BE2C (cell line): Measurements from ENCODE around the gene VPS13D.

Experiments
- DNase-seq: peaks from one replicate; pipeline ENCODE4 v3.0.0-alpha.2; 2020
- H3K27me3 ChIP-seq: fragments of 250-450 bp; sonication (Bioruptor Pico); 2 replicates; pipeline ENCODE4 v1.5.1; 2020; ENCODE audit warnings: mild to moderate bottlenecking
- H3K36me3 ChIP-seq: fragments of 250-450 bp; sonication (Bioruptor Pico); 2 replicates; pipeline ENCODE4 v1.5.1; 2020; ENCODE audit warnings: mild to moderate bottlenecking
- H3K4me1 ChIP-seq: fragments of 250-450 bp; sonication (Bioruptor Pico); 2 replicates; pipeline ENCODE4 v1.5.1; 2020
- H3K4me3 ChIP-seq: 2 replicates; pipeline ENCODE4 v1.5.1; 2011; ENCODE audit warnings: low read depth, low read length
- H3K9me3 ChIP-seq: fragments of 250-450 bp; sonication (Bioruptor Pico); 2 replicates; pipeline ENCODE4 v1.5.1; 2020
- TF ChIP-seq, protein P1 (sequence below): IDR thresholded peaks from 2 replicates; pipeline ENCODE4 v1.5.1; 2012; ENCODE audit warnings: mild to moderate bottlenecking, low read depth, low read length

VPS13D gene

DNA sequence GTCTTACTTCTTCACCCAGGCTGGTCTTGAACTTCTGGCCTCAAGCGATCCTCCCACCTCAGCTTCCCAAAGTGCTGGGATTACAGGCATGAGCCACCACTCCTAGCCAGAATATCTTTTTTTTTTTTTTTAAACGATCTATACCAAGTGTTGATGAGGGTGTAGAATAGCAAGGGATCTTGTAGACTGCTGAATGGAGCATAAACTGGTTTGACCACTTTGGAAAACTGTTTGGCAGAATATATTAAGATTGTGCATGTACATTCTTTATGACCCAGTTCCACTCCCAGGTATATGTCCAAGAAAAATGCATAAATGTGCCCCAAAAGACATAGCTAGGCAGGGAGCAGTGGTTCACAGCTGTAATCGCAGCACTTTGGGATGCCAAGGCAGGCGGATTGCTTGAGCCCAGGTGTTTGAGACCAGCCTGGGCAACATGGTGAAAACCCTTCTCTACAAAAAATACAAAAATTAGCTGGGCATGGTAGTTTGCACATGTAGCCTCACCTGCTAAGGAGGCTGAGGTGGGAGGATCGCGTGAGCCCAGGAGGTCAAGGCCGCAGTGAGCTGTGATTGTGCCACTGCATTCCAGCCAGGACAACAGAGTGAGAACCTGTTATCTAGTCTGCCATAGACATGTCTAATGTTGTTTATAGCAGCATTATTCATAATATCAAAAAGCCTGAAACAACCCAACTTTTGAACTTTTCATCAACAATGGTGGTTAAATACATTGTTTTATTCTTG lies 184.0 kb downstream of the VPS13D start:
- H3K9me3 ChIP-seq = no peaks in the 10 kb centered on the region
- no peaks in the 10 kb centered on the region for H3K27me3 ChIP-seq
- no peak overlapping the region for H3K4me3 ChIP-seq
- H3K4me1 ChIP-seq = no peaks in the 10 kb centered on the region
- TF ChIP-seq, protein P1, sequence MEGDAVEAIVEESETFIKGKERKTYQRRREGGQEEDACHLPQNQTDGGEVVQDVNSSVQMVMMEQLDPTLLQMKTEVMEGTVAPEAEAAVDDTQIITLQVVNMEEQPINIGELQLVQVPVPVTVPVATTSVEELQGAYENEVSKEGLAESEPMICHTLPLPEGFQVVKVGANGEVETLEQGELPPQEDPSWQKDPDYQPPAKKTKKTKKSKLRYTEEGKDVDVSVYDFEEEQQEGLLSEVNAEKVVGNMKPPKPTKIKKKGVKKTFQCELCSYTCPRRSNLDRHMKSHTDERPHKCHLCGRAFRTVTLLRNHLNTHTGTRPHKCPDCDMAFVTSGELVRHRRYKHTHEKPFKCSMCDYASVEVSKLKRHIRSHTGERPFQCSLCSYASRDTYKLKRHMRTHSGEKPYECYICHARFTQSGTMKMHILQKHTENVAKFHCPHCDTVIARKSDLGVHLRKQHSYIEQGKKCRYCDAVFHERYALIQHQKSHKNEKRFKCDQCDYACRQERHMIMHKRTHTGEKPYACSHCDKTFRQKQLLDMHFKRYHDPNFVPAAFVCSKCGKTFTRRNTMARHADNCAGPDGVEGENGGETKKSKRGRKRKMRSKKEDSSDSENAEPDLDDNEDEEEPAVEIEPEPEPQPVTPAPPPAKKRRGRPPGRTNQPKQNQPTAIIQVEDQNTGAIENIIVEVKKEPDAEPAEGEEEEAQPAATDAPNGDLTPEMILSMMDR = no peak
- H3K36me3 ChIP-seq = no peaks in the 10 kb centered on the region
- no peak for DNase-seq

DNA sequence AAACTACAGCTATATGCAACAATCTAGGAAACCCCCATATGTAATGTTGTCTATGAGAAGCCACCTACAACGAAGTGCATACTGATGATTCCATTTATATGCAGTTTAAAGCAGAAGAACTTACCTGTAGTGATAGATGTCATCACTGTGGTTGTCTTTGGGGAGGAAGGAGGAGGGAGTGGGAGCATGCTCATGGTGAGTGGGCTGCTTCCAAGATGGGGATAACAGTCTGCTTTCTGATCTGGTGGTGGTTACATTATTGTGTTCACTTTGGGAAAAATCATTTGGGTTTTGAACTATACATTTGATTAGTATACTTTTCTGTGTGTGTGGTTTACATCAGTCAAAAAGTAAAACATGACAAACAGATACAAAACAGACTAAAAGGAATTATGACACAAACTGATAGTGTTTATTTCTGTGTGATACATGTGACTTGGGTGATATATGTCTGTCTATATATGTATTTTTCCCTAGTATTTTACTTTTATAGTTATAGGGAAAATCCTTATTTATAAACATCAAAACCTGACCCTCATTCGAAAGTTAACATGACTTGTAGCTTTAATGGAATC lies 184.7 kb downstream of the VPS13D start:
- TF ChIP-seq, protein P1 = no peak
- Histone ChIP-seq H3K36me3 (no peaks in the 10 kb centered on the region), H3K27me3 (no peaks in the 10 kb centered on the region), H3K4me1 (no peaks in the 10 kb centered on the region), H3K4me3 (no peak overlapping the region), H3K9me3 (no peaks in the 10 kb centered on the region)
- DNase-seq = no peak

DNA sequence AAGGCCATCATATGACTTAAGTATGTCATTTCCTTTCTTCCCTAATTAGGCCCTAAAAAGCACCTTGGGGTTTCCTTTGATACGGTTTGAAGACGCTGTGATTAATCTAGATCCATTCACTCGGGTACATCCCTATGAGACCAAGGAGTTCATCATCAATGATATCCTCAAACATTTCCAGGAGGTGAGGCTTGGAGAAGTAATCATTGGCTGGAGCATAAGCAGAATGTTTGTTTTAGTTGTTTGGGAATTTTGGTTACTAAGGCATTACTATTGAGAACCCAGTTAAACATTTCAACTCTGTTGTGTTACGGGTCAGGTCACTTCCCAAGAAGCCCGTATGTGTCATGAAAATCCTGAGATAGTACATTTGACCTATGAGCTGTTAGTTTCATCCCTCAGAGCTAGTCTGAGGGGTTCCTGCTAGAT lies 185.2 kb downstream of the VPS13D start:
- no peaks in the 10 kb centered on the region for H3K4me1 ChIP-seq
- TF ChIP-seq, protein P1 = no peak
- H3K36me3 ChIP-seq = no peaks in the 10 kb centered on the region
- no peaks in the 10 kb centered on the region for H3K9me3 ChIP-seq
- no peak overlapping the region for H3K4me3 ChIP-seq
- no peak for DNase-seq
- no peaks in the 10 kb centered on the region for H3K27me3 ChIP-seq

DNA sequence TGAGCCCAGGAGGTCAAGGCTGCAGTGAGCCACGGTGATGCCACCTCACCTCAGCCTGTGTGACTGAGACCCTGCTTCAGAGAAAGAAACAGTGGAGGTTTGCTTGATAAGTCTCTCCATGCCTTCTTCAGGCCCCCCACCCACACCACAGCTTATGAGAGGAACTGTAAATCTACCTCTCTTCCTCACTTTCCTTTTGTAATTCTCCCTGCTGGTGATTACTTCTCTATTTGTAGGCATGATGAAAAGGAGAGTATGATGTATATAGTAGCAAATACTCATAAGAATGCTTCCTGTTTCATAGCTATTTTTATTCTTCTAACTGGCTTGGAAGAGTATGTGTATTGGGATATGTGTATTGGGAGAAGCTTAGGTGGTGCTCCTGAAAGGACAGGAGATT lies 186.3 kb downstream of the VPS13D start:
- no peak overlapping the region for H3K4me3 ChIP-seq
- no peaks in the 10 kb centered on the region for H3K4me1 ChIP-seq
- H3K9me3 ChIP-seq = no peaks in the 10 kb centered on the region
- H3K27me3 ChIP-seq = no peaks in the 10 kb centered on the region
- no peaks in the 10 kb centered on the region for H3K36me3 ChIP-seq
- TF ChIP-seq, protein P1 = no peak
- DNase-seq = no peak

DNA sequence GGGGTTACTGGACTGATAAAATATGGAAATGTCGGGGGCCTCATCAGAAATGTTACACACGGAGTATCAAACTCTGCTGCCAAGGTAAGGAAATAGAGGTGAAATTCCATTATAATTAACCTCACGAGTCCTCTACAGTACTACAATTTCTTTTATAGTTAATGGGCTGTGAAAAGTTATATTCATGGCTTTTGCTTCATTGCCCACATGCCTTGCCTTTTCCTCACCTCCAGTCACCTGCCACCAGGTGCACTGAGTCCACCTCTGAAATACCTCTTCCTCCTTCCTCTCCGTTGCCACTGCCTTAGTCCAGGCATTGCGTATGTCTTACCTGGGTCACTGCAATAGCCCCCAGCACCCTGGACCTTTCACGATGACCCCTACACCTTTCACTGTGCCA lies 186.9 kb downstream of the VPS13D start:
- H3K9me3 ChIP-seq = no peaks in the 10 kb centered on the region
- no peaks in the 10 kb centered on the region for H3K27me3 ChIP-seq
- no peak for DNase-seq
- TF ChIP-seq, protein P1 = no peak
- no peaks in the 10 kb centered on the region for H3K36me3 ChIP-seq
- no peak overlapping the region for H3K4me3 ChIP-seq
- no peaks in the 10 kb centered on the region for H3K4me1 ChIP-seq

DNA sequence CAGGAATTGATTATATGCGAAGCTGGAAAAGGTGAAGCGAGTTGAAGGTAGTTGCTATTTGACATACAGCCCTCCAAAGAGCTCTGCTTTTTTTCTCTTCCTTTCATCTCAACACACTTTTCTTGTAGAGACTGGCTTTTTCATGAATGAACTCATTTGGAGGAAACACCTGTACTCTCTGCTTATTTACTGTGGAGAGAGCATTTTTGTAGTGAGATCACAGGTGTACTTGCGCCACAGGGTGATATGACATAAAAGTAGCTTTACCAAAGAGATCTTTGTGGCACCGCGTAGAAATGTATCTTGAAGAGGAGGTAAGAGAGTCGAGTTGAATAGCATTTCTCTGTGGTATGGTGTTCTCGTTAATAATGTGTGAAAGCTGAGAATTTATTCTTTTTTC lies 187.6 kb downstream of the VPS13D start:
- TF ChIP-seq, protein P1 = no peak
- no peaks in the 10 kb centered on the region for H3K36me3 ChIP-seq
- DNase-seq = no peak
- no peaks in the 10 kb centered on the region for H3K27me3 ChIP-seq
- H3K4me3 ChIP-seq = no peak overlapping the region
- H3K9me3 ChIP-seq = no peaks in the 10 kb centered on the region
- no peaks in the 10 kb centered on the region for H3K4me1 ChIP-seq
